HG03521 (cell line): ENCODE results near the gene SLC5A1.
"Not testable (repeated sequence)": the region's sequence is repeated elsewhere in the genome, so short reads cannot be mapped to it uniquely, and the experiment has no call there.

Experiments used
- ATAC-seq: cut with Tn5 transposase; IDR thresholded peaks from one replicate; pipeline ENCODE4 v1.9.1; 2021; ENCODE audit warnings: mild to moderate bottlenecking, moderate library complexity; ENCODE audit not compliant: unreplicated experiment

Gene SLC5A1

DNA sequence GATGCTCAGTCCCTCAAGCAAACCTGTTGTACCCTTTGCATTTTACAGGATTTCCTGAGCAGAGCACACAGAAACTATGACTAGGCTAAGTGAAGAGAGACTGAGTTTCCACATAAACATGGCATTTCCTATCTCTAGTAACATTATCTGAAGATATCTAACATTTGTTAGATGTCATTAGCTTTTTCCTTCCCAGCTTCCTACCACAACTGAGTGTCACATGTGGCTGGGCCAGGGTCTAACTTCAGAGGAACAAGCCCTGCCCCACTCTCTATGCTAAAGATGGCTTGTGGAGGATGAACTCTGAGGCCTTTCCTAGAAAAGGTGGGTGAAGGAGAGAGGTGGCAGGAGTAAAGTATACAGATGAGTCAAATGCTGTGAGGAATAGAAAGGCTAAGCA, 99.5 kb downstream of the SLC5A1 start:
- ATAC-seq, result no peak

DNA sequence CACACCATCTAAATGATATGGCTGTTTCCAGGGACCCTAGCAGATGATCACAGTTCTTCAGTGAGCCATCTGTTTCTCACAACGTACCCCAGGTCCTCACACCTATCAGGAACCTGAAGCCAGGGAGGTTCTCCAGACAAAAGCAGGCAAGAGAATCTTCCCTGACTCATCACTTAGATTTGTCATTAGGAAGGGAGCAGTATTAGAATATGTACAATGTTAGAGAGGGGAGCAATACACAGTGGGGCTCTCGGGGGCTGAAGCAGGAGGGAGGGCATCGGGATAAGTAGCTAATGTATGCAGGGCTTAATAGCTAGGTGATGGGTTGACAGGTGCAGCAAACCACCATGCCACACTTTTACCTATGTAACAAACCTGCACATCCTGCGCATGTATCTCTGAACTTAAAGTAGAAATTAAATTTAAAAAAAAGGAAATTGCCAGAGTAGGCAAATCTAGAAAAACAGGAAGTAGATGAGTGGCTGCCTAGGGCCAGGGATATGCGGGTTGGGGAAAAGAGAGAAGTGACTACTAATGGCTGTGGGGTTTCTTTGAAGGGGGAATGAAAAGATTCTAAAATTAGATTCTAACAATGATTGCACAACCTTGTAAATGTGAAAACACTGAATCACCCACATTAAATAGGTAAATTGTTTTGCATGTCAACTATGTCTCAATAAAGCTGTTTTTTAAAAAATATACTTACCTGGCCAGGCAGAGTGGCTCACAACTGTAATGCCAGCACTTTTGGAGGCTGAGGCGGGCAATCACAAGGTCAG, 101.6 kb downstream of the SLC5A1 start:
- no peak for ATAC-seq

DNA sequence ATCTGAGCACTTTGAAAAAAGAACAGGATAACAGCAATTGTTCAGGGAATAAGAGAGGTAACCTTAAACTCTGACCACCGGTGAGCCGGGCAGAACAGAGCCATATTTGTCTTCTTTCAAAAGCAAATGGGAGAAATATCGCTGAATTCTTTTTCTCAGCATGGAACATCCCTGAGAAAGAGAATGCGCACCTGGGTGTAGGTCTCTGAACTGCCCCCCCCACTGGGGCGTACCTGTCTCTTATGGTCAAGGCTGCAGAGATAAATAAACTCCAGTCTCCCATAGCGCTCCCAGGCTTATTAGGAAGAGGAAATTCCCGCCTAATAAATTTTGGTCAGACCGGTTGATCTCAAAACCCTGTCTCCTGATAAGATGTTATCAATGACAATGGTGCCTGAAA, 104.1 kb downstream of the SLC5A1 start:
- not testable (repeated sequence) for ATAC-seq

DNA sequence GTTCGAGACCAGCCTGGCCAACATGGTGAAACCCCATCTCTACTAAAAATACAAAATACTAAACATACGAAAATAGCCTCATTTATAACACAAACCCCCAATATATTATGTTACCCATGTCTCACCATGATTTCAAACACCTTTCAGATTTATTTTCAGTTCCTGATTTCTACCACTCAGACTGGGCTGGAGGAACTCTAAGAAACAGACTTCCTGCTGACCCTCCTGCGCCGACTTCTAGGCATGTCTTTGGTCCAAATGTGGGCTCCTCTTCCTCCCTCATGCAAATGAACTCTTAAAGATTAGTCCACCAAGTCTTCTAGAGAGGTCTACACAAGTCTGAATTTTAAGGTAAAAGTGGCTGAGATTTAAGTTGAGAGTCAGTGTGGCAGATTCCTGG, 105.3 kb downstream of the SLC5A1 start:
- not testable (repeated sequence) for ATAC-seq

DNA sequence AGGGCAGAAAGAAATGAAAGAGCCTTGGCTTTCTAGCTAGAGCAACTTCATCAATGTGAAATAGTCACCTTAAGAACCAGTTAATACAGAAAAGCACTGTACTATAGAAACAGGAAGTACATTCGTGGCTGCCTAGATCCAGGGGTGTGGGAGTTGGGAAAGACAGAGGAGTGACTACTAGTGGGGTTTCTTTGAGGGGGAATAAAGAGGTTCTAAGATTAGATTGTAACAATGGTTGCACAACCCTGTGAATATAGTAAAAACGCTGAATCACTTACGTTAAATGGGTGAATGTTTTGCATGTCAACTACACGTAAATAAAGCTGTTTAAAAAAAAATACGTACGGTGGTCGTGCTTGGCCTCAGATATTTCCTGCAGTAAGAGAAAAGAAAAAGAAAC, 107.6 kb downstream of the SLC5A1 start:
- not testable (repeated sequence) for ATAC-seq

DNA sequence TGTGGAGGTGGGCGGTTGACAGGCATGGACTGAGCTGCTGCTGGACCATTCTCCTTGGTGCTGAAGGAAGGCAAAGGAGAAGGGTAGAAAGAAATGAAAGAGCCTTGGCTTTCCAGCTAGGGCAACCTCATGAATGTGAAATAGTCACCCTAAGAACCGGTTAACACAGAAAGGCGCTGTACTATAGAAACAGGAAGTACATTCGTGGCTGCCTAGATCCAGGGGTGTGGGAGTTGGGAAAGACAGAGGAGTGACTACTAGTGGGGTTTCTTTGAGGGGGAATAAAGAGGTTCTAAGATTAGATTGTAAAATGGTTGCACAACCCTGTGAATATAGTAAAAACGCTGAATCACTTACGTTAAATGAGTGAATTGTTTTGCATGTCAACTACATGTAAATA, 108.6 kb downstream of the SLC5A1 start:
- ATAC-seq, result not testable (repeated sequence)

DNA sequence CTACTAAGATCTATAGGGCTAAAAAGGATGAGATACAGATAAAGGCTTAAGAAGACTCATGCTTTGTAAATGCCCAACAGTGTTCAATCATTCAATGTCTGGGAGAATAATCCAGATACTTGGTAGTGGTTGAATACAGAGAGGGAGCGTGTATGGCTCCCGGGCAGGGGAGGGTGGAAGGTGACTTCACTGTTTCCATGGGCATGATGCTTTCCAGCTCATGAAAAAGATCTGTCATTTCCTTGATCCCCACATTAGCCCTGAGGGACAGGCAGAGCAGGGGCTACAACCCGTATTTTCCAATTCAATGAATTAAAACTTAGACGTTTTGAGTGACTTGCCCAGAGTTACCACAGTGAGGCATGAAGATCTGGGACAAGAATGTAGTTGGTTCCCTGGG, 111.7 kb downstream of the SLC5A1 start:
- ATAC-seq, result not testable (repeated sequence)

DNA sequence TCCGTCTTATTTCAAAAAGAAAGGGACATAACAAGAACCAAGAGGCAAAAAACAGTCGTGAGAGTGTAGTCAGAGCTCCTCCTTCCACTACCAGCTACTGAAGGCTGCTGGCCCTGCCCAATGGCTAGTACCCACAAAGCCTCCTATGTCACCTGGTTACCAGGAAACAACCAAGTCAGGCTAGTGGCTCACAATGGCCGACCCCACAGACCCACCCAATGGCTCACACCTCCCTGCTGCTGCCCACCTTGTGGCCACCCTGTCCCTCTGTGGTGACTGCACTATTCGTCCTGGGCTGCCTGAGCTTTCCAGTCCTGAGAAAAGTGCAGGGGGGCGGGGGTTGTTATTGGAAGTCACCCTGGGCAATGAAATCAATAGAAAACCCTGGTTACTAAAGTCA, 114.6 kb downstream of the SLC5A1 start:
- ATAC-seq, result not testable (repeated sequence)

DNA sequence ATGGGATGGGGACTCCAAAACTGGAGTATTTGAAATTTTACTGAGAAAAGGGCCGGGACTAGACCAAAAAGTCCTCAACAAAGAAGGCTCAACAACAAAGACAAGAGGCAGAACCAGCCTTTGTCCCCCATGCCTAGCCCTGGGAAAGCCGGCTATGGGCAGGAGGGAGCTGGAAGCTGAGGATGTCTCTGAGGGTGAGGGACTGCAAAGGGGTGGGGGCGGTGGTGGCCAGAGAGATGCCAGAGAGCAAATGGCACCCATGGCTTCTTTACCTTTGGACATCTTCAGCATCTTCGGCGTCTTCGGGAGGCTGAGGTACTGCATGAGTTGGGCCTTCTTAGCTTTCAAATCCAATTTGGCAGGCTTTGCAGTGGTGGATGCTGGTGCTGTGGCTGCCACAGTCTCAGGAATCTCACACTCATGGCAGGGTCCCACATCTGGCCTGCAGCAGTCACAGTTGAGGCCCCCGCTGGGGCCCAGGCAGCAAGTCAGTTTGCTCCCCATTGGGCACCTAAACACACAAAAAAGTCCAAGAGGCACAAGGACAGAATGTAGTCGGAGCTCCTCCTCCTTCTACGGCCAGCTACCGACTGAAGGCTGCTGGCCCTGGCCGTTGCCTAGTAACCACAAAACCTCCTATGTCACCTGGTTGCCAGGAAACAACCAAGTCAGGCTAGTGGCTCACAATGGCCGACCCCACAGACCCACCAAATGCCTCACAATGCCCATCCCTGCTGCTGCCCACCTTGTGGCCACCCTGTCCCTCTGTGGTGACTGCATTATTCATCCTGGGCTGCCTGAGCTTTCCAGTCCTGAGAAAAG, 115.9 kb downstream of the SLC5A1 start, which contains the start of gene C22orf42:
Gene C22orf42, minus strand, starts transcription at position 592 of the 822 bp plus-strand sequence. Its CDS starts 88 bp downstream, at position 504.
- ATAC-seq, result no peak

DNA sequence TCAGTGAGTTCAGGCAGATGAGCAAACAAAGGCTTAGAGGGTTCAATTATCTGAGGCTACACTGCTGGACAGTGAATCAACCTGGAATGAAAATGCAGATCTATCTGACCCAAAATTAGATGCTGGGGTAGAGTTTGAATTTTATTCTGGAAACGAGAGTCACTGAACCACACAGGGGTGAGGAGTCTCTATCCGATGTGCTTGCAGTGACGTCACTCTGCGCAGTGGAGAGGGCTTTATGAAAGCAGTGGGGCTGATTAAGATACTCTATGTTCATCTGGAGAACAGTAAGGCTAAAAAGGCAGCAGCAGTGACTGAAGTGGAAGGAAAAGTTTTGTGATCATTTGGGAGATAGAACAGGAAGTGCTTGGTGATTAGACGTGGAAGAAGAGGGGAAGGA, 117.3 kb downstream of the SLC5A1 start:
- not testable (repeated sequence) for ATAC-seq
